HG02973 (cell line): ENCODE measurements around the gene PTDSS2.
"Not testable (repeated sequence)": the region's sequence is repeated elsewhere in the genome, so short reads cannot be mapped to it uniquely, and the experiment has no call there.

Experiments used
- ATAC-seq: cut with Tn5 transposase; IDR thresholded peaks from one replicate; pipeline ENCODE4 v1.9.1; 2021; ENCODE audit warnings: moderate library complexity; ENCODE audit not compliant: unreplicated experiment

PTDSS2 gene

DNA sequence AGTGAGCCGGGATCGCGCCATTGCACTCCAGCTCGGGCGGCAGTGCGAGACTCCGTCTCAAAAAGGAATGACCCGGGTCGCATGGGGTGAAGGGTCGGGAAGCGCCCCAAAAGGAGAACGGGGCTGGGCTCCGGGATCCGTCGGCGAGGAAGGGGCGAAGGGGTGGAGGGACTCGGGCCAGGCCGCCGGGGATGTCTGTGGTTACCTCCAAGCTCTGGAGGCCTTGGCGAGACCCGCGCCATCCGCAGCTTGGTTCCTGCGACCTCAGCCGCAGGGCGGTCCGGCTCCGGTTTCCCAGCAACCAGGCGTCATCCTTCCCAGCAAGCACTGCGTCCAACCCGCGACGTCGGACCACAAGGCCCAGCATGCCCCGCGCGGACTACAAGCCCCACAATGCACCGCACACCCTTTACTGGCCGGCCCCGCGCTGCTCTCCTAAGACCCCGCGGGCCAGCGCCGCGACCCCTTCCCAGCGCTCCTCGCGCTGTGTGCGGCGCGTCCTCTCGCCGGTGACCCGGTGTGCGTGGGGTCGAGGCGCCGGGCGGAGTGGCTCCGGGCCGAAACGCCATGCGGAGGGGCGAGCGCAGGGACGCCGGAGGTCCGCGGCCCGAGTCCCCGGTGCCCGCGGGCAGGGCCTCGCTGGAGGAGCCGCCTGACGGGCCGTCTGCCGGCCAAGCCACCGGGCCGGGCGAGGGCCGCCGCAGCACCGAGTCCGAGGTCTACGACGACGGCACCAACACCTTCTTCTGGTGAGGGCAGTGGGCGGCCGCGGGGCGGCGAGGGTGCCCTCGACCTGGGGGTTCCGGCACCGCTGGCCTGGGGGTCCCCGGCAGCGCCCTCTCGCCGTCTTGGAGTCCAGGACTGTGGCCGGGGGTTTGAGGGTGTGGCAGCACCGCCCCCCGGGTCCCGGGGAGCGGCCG lies at the start of gene PTDSS2:
Gene PTDSS2, plus strand, starts transcription at position 391 of the 920 bp plus-strand sequence. Its CDS starts 177 bp downstream, at position 568.
- peak; percentile 73 for ATAC-seq

DNA sequence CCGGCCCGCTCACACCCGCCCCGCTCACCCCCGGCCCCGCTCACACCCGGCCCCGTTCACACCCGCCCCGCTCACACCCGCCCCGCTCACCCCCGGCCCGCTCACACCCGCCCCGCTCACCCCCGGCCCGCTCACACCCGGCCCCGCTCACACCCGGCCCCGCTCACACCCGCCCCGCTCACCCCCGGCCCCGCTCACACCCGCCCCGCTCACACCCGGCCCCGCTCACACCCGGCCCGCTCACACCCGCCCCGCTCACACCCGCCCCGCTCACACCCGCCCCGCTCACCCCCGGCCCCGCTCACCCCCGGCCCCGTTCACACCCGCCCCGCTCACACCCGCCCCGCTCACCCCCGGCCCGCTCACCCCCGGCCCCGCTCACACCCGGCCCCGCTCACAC lies 48.9 kb upstream of the PTDSS2 start:
- not testable (repeated sequence) for ATAC-seq

DNA sequence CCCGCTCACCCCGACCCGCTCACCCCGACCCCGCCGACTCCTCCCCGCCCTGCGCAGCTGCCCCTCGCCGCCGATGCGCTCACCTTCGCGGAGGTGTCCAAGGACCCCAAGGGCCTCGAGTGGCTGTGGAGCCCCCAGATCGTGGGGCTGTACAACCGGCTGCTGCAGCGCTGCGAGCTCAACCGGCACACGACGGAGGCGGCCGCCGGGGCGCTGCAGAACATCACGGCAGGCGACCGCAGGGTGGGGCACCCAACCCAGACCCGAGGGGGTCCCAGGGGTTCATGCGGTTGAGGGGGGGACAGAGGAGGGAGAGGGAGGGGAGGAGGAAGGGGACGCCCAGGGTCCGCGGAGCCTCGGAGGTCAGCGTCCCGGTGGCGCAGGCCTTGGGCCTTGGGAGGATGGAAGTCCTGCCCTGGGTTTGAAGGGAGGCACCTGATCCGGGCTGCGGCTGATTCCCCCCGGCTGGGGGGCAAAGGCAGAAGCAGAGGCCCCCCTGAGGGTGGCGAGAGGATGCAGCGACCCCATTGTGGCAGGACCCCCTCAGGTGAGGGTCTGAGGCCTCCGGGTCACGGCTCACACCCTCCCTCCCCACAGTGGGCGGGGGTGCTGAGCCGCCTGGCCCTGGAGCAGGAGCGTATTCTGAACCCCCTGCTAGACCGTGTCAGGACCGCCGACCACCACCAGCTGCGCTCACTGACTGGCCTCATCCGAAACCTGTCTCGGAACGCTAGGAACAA lies 46.9 kb upstream of the PTDSS2 start:
- ATAC-seq, result no peak

DNA sequence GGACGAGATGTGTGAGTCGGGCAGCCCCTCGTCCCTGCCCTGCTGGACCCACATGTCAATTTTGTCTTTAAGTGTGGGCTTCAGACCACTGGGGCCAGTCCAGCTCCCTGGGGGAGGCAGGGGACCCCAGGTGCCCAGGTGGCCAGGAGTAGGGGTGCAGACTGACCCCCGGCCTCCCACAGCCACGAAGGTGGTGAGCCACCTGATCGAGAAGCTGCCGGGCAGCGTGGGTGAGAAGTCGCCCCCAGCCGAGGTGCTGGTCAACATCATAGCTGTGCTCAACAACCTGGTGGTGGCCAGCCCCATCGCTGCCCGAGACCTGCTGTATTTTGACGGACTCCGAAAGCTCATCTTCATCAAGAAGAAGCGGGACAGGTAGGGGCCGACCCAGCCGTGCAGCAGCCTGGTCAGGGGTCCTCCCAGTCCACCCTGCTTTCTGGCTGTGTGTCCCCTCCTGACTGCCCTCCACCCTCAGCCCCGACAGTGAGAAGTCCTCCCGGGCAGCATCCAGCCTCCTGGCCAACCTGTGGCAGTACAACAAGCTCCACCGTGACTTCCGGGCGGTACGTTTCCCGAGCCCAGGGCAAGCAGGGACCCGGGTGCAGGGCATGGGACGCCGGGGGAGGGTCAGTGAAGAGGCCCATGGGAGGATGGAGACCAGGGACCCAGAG lies 46.2 kb upstream of the PTDSS2 start:
- ATAC-seq, result no peak

DNA sequence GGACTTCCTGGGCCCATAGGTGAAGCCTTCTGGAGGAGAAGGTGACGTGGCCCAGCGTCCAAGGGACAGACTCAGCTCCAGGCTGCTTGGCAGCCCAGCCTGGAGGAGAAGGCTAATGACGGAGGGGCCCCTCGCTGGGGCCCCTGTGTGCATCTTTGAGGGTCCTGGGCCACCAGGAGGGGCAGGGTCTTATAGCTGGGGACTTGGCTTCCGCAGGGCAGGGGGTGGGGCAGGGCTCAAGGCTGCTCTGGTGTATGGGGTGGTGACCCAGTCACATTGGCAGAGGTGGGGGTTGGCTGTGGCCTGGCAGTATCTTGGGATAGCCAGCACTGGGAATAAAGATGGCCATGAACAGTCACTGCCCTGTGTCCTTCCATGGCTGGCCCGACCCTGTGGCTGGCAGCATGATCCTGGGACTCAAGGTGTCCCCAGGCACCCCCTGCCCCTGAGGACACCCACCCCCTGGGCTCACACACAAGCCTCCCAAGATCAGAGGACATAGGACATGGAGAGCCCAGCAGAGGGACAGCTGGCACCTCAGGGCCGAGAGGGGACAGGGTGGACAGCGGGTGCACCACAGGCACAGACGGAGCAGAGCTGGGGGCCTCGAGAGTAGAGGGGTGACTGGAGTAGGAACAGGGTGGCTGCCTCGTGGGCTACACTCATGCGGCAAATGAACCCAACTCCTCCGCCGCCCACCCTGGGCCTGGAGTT lies 45.4 kb upstream of the PTDSS2 start:
- no peak for ATAC-seq

DNA sequence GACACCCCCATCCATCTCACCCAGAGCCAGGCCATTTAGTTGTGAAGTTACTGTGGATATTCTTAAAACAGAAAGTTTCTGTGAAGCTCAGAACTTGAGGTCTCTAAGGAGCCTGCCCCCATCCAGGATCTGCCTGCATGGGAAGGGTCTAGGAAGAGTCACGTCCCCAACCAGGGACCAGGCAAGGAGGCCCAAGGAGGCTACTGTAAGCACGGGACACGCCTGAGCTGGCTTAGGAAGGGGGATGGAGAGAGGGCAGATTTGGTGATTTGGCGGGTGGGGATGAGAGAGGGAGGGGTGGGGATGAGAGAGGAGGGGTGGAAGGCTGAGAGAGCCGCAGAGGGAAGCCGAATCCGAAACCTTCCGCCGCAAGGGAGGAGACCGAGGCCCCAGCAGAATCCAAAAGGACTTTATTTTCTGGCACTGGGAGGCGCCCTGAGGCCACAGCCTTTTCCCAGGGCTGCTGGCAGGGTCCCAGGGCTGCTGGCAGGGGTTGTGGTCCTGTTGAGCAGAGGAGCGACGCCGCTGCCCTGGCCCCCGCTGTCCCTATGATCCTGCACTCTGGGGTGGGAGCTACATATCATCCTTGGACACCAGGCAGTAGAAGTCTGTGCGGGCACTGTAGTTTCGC lies 44.6 kb upstream of the PTDSS2 start:
- no peak for ATAC-seq

DNA sequence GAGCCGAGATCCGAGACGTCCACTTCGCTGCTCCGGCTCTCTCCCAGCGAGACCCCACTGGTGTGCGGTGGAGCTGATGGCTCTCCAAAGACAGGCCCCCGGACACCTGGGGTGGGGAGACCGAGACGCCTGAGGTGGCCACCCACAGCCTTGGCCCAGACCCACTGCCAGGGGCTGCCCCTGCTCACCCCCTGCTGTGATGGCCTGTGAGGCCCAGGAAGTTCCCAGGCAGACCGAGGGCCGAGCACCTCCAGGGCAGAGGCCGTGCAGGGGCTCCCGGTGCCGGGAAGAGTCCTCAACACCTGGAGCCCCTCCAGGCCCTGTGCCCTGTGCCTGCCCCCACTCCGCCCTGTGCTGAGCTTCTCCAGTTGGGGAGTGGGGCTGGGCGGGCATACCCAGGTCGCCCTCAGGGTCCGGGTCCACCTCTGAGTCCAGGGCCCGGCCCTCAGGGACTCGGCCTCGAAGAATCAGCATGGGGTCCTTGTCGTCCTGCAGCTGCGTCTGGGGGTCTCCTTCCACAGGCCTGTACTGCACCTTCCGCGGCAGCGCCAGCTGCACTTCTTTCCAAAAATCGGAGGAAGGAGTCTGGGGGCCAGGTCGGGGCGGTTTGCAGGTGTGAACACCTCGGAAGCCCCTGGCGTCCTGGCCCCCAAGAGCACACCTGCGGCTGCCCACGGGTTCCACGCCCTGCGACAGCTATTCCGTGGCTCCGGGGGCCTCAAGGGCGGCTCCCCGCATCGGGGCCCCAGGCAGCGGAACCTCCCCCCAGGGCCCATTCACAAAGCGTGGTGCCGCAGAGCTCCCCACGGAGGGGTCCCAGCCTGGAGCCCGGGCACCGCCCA lies 43.9 kb upstream of the PTDSS2 start:
- ATAC-seq, result no peak

DNA sequence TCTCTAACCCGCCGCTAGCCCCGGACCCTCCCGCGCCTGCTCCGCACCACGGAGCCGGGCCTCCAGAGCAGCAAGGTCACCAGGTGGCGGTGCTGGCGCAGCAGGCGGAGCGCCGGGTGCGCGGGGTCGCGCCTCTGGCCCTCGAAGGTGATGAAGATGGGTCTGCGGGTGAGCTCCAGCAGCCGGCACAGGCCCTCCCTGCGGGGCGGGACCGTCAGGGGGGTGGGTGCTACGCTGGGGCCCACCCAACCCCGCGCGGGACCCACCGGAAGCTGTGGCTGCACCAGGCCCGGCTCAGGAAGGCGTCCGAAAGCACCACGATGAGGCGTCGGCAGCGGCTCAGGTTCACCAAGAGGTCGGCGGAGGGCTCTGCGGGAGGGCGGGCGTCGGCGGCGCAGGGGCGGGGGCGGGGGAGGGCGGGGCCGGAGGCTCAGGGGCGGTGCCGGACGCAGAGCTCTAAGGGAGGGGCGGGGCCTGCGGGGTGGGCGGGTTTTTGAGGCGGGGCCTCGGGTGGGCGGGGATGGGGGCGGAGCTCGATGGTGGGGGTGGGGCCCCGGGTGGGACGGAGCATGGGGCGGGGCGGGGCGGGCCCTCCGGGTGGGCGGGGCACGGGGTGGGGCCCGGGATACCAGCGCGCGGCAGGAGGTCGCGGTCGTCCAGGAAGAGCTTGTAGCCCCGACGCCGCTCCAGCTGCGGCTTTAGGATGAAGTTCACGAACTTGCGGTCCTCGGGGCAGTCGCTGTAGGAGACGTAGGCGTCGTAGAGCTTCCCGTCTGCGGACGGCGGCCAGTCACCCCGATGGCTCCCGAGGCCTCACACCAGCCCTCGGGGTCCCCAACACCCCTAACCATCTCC lies 43.1 kb upstream of the PTDSS2 start:
- peak; percentile 66 for ATAC-seq

DNA sequence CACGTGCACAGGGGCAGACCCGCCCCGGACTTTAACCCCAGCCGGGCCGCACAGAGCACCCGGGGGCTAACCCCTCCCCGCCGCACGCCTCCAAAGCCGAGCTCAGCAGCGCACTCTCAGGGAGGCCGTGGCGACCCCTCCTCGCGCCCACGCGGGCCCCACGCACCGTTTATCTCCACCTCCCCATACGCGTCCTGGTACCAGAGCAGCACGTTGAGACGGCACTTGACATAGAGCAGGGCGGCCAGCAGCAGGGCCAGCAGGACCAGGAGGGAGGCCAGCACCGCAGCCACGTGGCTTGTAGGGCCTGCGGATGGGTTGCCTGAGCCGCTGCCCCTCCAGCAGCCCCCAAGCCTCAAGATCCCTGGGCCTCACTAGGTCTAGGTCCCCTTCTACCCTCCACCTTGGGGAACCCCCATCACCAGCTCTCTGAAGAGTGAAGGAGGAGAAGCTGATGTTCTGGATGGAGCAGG lies 42.4 kb upstream of the PTDSS2 start:
- ATAC-seq, result no peak

DNA sequence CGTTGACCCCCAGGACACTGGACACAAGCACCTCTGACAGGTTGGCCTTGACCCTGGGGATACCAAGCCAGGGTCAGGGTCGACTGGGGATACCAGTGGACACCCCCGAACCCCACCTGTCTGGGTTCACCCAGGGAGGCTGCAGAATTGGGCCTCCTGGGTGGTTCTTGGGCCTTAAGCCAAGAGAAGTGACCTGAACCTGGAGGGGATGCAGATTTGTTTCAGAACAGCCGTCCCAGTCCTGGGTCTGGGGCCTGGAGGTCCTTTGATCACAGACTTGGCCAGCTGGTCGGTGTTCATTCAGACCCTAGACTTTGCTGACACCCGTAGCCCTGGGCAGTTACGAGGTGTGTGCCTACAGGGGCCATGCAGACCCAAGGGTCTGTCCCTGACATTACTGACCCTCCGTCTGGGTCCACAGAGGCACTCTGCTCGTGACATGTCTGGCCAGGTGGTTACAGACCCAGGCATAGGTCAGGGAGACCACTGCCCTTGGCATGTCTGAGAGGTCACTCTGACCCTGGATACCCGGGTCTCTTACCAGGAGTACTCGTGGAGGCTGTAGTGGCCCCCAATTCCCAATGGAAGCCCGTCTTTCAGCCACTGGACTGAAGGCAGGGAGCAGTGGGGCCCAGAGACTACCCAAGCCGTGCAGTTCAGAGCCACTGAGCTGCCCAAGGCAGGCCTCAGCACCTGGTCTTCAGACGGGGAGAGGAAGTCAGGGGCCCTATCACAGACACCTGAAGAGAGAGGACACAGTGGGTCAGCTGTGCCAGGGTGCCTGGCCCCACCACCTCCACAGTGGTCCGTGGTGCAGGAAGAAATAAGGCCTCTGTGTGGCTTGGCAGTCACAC lies 41.7 kb upstream of the PTDSS2 start:
- no peak for ATAC-seq

DNA sequence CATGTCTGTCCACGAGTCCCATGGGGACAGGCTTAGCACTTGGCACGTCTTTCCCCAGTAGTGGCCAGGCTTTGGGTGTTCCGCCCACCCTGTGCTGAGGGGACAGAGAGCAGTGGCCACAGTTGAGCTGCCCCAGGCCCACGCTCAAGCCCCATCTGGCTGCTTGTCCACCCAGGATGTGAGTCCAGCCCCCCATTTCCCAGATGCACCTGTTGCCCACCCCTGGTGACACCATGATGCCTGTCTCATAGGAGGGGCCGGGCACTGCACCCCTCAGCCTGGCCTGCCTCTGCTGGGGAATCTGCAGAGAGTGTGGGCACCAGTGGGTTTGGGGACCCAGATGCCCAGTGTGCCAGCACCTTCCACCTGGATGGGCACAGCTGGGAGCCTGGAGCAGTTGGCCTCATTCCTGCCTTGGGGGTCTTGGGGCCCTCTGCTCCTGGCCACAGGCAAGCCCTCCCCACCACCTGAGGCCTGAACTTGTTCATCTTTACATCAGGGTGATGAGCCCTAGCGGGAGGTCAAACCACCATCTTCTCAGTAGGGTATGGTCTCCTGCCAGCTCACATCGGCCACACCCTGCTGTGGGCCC lies 41.0 kb upstream of the PTDSS2 start:
- no peak for ATAC-seq

DNA sequence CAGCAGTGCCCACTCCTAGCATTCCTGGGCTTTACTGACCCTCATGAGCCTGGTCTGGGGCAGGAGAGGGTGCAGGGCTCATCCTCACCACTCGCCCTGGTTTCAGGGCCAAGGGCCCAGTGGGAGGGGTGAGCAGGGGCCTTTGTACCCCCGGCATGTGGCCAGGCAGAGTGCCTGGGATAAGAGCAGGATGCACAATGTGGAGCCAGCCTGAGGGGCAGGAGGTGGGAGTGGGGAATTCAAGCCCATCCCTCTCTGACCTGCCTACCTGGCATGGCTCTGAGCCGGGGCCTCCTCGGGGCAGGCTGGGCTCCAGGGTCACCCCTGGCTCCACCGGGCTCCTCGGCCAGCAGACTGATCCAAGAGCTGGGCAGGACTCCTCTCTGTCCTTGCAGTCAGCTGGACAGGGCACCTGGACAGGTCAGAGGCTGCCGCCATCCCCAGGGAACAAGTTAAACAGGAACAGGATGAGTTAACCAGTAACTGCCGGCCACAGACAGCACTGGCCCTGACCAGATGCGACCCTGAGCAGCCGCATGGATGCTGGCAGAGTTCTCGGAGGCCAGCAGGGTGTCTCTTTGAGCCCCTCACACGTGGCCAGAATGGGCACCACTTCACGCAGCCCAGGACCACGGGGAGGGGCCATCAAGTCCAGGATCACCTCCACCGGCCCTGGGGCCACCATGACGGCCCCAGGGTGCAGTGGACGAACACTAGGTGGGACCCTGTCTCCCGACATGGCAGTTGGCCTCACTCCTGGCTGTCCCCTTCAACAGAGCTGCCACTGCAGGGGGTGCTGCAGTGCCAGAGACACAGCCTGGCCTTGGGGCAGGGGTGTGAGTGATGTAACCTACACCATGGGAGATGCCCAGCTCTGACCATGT lies 40.2 kb upstream of the PTDSS2 start:
- no peak for ATAC-seq

DNA sequence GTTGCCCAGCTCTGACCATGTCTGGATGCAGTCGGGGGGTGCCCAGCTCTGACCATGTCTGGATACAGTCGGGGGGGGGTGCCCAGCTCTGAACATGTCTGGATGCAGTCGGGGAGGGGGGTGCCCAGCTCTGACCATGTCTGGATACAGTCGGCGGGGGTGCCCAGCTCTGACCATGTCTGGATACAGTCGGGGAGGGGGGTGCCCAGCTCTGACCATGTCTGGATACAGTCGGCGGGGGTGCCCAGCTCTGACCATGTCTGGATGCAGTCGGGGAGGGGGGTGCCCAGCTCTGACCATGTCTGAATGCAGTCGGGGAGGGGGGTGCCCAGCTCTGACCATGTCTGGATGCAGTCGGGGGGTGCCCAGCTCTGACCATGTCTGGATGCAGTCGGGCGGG lies 39.4 kb upstream of the PTDSS2 start:
- not testable (repeated sequence) for ATAC-seq

DNA sequence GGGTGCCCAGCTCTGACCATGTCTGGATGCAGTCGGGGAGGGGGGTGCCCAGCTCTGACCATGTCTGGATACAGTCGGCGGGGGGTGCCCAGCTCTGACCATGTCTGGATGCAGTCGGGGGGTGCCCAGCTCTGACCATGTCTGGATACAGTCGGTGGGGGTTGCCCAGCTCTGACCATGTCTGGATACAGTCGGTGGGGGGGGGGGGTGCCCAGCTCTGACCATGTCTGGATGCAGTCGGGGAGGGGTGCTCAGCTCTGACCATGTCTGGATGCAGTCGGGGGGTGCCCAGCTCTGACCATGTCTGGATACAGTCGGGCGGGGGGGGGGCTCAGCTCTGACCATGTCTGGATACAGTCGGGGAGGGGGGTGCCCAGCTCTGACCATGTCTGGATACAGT lies 38.6 kb upstream of the PTDSS2 start:
- not testable (repeated sequence) for ATAC-seq

DNA sequence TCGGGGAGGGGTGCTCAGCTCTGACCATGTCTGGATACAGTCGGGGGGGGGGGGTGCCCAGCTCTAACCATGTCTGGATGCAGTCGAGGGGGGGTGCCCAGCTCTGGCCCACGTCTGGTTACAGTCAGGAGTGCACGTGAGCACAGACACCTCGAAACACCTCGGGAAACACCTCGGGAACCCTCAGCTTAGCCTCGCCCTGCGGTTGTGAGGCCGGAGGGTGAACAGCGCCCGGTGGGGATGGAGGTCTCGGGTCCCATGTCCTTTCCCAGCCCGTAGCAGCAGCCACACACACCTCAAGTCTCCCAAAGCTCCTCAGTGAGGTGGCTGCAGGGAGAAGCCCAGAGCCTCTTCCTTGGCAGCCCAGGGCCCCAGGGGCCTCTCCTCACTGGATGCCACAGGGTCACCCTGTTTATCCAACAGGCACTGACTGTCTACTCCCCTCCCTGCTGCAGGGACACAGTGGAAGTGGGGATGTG lies 37.4 kb upstream of the PTDSS2 start:
- ATAC-seq, result no peak
